HEK293 (cell line): Measurements from ENCODE around the gene IGFN1.

Experiments
- CTCF ChIP-seq: fragments of 450-650 bp; formaldehyde crosslinking; IDR thresholded peaks from 2 replicates; pipeline ENCODE4 v1.5.1; 2016; ENCODE audit warnings: missing biosample characterization, missing genetic modification characterization
- KLF1 ChIP-seq: fragments of 450-650 bp; formaldehyde crosslinking; IDR thresholded peaks from 2 replicates; pipeline ENCODE4 v1.5.1; 2016; ENCODE audit warnings: missing biosample characterization, missing genetic modification characterization
- TCF7L2 ChIP-seq: IDR thresholded peaks from 2 replicates; pipeline ENCODE4 v1.6.1; 2011; ENCODE audit warnings: low read depth, mild to moderate bottlenecking, inconsistent platforms, low read length, moderate library complexity, borderline replicate concordance
- ZEB2 ChIP-seq: fragments of 450-650 bp; formaldehyde crosslinking; IDR thresholded peaks from 2 replicates; pipeline ENCODE4 v1.5.1; 2016; ENCODE audit warnings: missing biosample characterization, missing genetic modification characterization
- ZNF311 ChIP-seq: fragments of 450-650 bp; formaldehyde crosslinking; IDR thresholded peaks from 2 replicates; pipeline ENCODE4 v1.5.1; 2017; ENCODE audit warnings: missing biosample characterization, missing genetic modification characterization, borderline replicate concordance

- TF ChIP-seq CTCF (tag by site-specific recombination) (no peak), ZEB2 (tag by site-specific recombination) (no peak), ZNF311 (no peak), TCF7L2 (no peak), KLF1 (tag by site-specific recombination) (no peak)
Measured at GRCh38 chr1:201173736-201174135, 16.9 kb upstream of the IGFN1 start.
